Muscle layer of duodenum (tissue), 2 donors: ENCODE results near the gene CDH13.

Source experiments
- H3K27ac ChIP-seq: one replicate; pipeline ENCODE4 v1.7.0; 2013; ENCODE audit warnings: mild to moderate bottlenecking, low read length
- H3K27me3 ChIP-seq: one replicate; pipeline ENCODE4 v1.7.0; 2013; ENCODE audit warnings: low read depth, mild to moderate bottlenecking, control low read depth, low read length
- H3K36me3 ChIP-seq, 2 donors: one replicate each; pipeline ENCODE4 v1.7.0; 2013; ENCODE audit warnings: low read length in 2 of 2, control low read depth in 1 of 2, mild to moderate bottlenecking in 1 of 2; ENCODE audit not compliant: insufficient read depth in 2 of 2, control insufficient read depth in 1 of 2
- H3K4me1 ChIP-seq, 2 donors: one replicate each; pipeline ENCODE4 v1.7.0; 2013; ENCODE audit warnings: low read length in 2 of 2, mild to moderate bottlenecking in 2 of 2, control low read depth in 1 of 2, moderate library complexity in 1 of 2; ENCODE audit not compliant: insufficient read depth in 2 of 2, control insufficient read depth in 1 of 2
- H3K4me3 ChIP-seq, 2 donors: one replicate each; pipeline ENCODE4 v1.7.0; 2013; ENCODE audit warnings: low read length in 2 of 2, low read depth in 1 of 2, mild to moderate bottlenecking in 1 of 2
- H3K9me3 ChIP-seq, 2 donors: one replicate each; pipeline ENCODE4 v1.7.0; 2013; ENCODE audit warnings: low read length in 2 of 2, control low read depth in 1 of 2, mild to moderate bottlenecking in 1 of 2; ENCODE audit not compliant: control insufficient read depth in 1 of 2
- donor health status: healthy.

CDH13 gene

GRCh38 chr16:83574388-83574787 is 947.6 kb downstream of the CDH13 start:
- no peaks in the 10 kb centered on the region for H3K36me3 ChIP-seq
- no peaks in the 10 kb centered on the region for H3K27me3 ChIP-seq
- peaks cover 0 to 10% of the 10 kb centered on the region in 2 donors for H3K9me3 ChIP-seq
- H3K27ac ChIP-seq = no peak overlapping the region
- no peak overlapping the region for H3K4me3 ChIP-seq
- H3K4me1 ChIP-seq = no peaks in the 10 kb centered on the region

GRCh38 chr16:83577078-83577745 is 950.4 kb downstream of the CDH13 start:
- Histone ChIP-seq H3K4me1 (no peaks in the 10 kb centered on the region), H3K27ac (no peak overlapping the region), H3K9me3 (peaks cover 0 to 10% of the 10 kb centered on the region in 2 donors), H3K36me3 (no peaks in the 10 kb centered on the region), H3K4me3 (no peak overlapping the region), H3K27me3 (no peaks in the 10 kb centered on the region)

DNA sequence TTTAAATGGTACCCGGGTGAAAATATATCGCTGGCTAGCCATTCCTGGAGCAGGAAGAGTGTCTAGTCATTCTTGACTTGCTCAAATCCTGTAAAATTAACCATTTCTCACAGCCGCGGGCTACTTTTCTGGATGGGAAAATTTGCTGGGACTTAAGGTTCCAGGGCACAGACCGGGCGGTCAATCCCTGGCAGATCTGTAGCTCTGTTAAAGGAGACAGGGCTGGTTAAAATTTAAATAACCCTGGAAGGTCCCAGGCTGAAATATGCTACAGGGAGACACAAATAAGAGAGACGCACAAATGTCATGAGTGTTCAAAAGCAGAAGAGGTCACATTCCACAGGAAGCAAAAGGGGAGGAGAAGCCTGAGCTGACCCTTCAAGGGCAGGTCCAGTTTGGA is 951.4 kb downstream of the CDH13 start:
- Histone ChIP-seq H3K4me1 (no peaks in the 10 kb centered on the region), H3K4me3 (no peak overlapping the region), H3K9me3 (peaks cover 0 to 10% of the 10 kb centered on the region in 2 donors), H3K27ac (no peak overlapping the region), H3K36me3 (no peaks in the 10 kb centered on the region), H3K27me3 (no peaks in the 10 kb centered on the region)

- H3K27me3 ChIP-seq = no peaks in the 10 kb centered on the region
- no peak overlapping the region for H3K4me3 ChIP-seq
- no peaks in the 10 kb centered on the region for H3K4me1 ChIP-seq
- H3K27ac ChIP-seq = no peak overlapping the region
- H3K36me3 ChIP-seq = no peaks in the 10 kb centered on the region
- H3K9me3 ChIP-seq = peaks cover 0 to 10% of the 10 kb centered on the region in 2 donors
Observed at GRCh38 chr16:83579027-83579426, 952.3 kb downstream of the CDH13 start.

DNA sequence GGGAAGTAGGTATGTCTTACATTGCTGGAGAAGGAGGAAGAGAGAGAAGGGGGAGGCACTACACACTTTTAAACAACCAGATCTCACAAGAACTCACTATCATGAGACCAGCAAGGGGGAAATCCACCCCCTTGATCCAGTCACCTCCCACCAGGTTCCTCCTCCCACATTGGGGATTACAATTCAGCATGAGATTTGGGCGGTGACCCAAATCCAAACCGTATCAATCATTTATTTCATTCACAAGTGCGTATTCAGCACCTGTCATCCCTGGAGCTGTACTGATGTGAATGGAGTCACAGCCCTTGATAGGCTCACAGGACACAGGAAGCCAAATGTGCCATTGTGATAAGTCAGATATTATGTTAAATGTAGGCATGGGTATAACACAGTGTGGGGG is 952.7 kb downstream of the CDH13 start:
- Histone ChIP-seq H3K27ac (no peak overlapping the region), H3K27me3 (no peaks in the 10 kb centered on the region), H3K9me3 (peaks cover 0 to 10% of the 10 kb centered on the region in 2 donors), H3K4me1 (no peaks in the 10 kb centered on the region), H3K4me3 (no peak overlapping the region), H3K36me3 (no peaks in the 10 kb centered on the region)

DNA sequence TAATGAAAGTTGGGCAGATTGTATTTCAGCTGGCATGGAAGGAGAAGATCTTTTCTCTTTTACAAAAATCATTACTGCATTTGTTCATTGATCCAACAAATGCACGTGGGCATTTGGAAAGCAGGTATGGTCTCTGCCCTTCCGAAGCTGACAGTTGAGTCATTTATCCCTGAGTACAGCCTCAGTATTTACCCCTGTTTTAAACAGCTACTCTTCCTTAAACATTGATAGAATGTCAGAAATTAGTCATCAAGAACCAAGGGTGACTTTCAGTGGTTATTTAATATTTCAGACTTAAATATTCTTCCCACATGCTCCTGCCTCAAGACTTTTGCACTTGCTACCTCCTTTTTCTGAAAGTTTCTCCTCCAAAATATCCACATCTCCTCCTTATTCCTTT is 954.3 kb downstream of the CDH13 start:
- Histone ChIP-seq H3K36me3 (no peaks in the 10 kb centered on the region), H3K27ac (no peak overlapping the region), H3K4me1 (no peaks in the 10 kb centered on the region), H3K4me3 (no peak overlapping the region), H3K9me3 (peaks cover 0 to 2% of the 10 kb centered on the region in 2 donors), H3K27me3 (no peaks in the 10 kb centered on the region)

DNA sequence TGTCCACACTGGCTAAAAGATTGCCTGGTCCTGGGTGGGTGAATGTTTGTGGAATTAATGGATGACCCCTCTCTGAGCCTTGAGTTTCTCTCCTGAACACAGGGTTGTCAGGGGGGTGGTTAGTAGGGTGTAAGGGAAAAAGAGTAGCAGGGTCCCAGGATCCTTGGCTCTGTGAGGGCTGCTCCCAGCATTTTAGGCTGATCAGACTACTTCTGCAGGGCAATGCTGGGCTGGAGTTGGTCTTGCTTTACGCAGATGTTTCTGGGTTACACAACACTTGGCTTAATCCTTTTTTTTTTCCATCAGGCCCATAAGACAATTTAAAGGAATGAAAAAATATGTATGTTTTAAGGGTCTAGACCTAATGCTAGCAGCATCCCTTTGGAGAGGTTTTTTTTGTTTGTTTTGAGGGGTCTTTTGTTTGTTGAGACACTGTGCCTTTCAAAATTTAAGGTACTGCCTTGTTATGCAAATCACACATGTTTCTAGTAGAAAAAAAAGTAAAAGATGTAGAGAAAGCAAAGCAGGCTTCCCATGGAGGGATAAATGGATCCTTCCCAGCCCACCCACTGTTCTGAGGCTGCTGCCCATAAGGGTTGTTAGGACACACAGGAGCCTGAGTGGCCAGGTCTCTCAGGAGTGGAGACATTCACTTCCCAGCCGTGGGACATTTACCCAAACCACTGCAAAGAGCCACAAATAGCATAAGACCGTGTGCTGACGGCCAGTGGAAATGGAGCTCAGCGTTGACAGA is 955.4 kb downstream of the CDH13 start:
- Histone ChIP-seq H3K27ac (no peak overlapping the region), H3K9me3 (no peaks in the 10 kb centered on the region), H3K4me1 (no peaks in the 10 kb centered on the region), H3K27me3 (no peaks in the 10 kb centered on the region), H3K4me3 (no peak overlapping the region), H3K36me3 (no peaks in the 10 kb centered on the region)

DNA sequence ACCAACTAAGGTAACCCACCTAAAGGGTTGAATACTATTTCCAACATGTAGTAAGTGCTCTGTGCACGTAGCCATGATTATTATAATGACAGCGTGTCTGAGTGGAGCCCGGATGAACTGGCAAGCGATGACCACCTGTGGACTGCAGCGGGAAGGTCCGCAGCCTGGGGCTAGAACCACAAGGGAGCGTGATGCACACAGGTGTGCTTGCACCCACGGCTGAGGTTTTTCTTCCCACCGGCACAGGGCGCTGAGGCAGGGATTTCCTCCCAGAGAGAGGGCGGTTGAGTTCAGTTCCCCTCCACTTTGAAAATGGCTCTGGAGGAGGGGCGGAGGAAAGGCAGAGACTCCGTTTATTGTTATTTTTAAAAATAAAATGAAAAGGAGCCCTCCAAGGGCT is 959.3 kb downstream of the CDH13 start:
- Histone ChIP-seq H3K4me3 (no peak overlapping the region), H3K9me3 (no peaks in the 10 kb centered on the region), H3K4me1 (no peaks in the 10 kb centered on the region), H3K36me3 (no peaks in the 10 kb centered on the region), H3K27me3 (no peaks in the 10 kb centered on the region), H3K27ac (no peak overlapping the region)

DNA sequence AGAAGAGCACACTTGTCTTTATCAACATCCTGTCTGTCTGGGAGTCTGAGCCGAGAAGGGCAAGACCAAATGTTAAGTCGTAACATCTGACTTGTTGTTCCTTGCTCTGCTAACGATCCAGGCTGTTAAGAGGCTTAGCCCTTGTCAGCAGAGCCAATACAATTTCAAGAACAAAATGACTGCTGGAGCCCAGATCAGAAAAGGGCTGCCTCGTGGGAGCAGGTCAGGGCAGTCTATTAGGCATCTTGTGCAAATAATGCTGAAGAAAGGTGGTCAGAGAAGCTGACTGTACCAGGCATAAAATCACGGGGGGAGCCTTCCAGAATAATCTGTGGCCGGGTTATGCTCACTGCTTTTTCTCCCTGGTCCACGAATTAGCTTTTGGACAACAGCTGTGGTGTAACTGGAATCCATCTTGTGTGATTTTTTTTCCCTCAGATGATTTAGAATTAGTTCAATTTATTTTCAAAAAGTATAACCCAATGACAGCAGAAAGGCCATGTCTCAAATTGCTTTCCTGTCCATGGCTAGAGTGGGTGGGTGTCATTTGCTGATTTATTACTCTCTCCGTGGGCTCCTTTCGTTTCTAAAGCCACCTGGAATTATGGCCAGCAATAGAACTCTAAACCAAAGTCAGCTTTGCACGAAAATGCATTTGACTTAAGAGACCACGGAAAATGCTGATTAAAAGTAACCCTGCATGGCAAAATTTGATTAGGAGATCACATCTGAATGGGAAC is 959.9 kb downstream of the CDH13 start:
- no peaks in the 10 kb centered on the region for H3K27me3 ChIP-seq
- no peak overlapping the region for H3K4me3 ChIP-seq
- H3K4me1 ChIP-seq = no peaks in the 10 kb centered on the region
- no peaks in the 10 kb centered on the region for H3K36me3 ChIP-seq
- no peak overlapping the region for H3K27ac ChIP-seq
- H3K9me3 ChIP-seq = no peaks in the 10 kb centered on the region

- H3K9me3 ChIP-seq = no peaks in the 10 kb centered on the region
- H3K27me3 ChIP-seq = no peaks in the 10 kb centered on the region
- no peak overlapping the region for H3K27ac ChIP-seq
- H3K4me1 ChIP-seq = no peaks in the 10 kb centered on the region
- H3K4me3 ChIP-seq = no peak overlapping the region
- H3K36me3 ChIP-seq = no peaks in the 10 kb centered on the region
Observed at GRCh38 chr16:83587201-83587600, 960.4 kb downstream of the CDH13 start.

DNA sequence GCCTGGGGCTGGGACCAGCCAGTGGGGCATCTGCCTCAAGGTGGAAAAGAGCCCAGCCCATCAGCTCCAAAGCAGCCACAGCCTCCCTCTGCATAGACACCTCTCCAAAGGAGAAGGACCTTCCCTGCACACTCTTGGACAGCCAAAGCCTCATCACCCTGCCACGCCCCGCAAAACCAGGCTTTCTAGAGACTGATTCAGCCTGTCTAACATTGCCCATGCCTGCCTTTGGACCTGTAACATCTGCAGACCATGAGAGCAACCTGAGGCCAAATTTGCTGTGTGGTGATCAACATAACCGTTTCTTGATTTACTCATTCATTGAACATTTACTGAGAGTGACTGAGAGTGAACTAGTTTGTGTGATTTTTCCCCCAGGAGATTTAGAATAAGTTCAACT is 961.3 kb downstream of the CDH13 start:
- H3K9me3 ChIP-seq = no peaks in the 10 kb centered on the region
- H3K27ac ChIP-seq = no peak overlapping the region
- H3K4me1 ChIP-seq = no peaks in the 10 kb centered on the region
- H3K27me3 ChIP-seq = no peaks in the 10 kb centered on the region
- H3K36me3 ChIP-seq = no peaks in the 10 kb centered on the region
- no peak overlapping the region for H3K4me3 ChIP-seq
